ENCODE data around the gene SAC3D1. TPM values are rescaled to one million over a fixed set of nuclear protein-coding genes. Genes with fewer than 3 reads are reported as not detected.

The SAC3D1 gene
- total RNA-seq, 1 donor from 2014 or later: 5.2 TPM

DNA sequence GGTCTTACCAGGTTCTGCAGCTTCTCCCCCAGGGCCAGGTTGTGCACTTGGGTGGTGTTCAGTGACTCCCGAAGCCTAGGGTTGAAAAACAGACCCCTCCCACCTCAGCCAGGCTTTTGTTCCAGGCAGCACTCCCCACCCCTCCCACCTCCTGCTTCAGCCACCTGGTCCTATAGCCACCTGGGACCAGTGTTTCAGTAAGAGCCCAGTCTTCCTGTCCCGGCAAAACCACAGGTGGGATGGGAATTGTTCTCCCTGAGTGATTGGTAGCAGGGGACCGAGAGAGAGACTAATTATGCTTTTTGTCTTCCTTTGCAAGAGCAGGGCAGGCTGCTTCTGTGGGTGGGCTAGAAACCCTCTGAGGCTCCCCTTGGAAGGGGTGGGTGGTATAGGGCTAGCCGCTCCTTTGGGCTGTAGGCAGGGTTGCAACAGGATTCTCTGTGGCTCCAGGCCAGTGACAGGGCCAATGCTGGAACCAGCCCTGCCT lies 25.8 kb downstream of the SAC3D1 start:
- Histone ChIP-seq H3K9me3 (ENCODE audit: control insufficient read depth in 3 of 3, low read length in 3 of 3) (no peaks in the 10 kb centered on the region), H3K9ac (ENCODE audit: low read depth in 1 of 3, low read length in 3 of 3) (no peak overlapping the region), H3K4me3 (ENCODE audit: low read length in 3 of 3) (no peak overlapping the region), H3K36me3 (ENCODE audit: control insufficient read depth in 3 of 3, insufficient read depth in 3 of 3, low read length in 3 of 3) (no peaks in the 10 kb centered on the region), H3K27ac (ENCODE audit: low read depth, low read length) (no peak overlapping the region), H3K27me3 (ENCODE audit: control insufficient read depth in 3 of 3, insufficient read depth in 3 of 3, low read length in 3 of 3) (no peaks in the 10 kb centered on the region), H3K4me1 (ENCODE audit: control insufficient read depth in 3 of 3, insufficient read depth in 3 of 3, low read length in 3 of 3) (no peaks in the 10 kb centered on the region)

GRCh38 chr11:65067446-65067845 lies 26.4 kb downstream of the SAC3D1 start:
- Histone ChIP-seq H3K9me3 (ENCODE audit: control insufficient read depth in 3 of 3, low read length in 3 of 3) (no peaks in the 10 kb centered on the region), H3K9ac (ENCODE audit: low read depth in 1 of 3, low read length in 3 of 3) (no peak overlapping the region), H3K4me3 (ENCODE audit: low read length in 3 of 3) (no peak overlapping the region), H3K36me3 (ENCODE audit: control insufficient read depth in 3 of 3, insufficient read depth in 3 of 3, low read length in 3 of 3) (no peaks in the 10 kb centered on the region), H3K27me3 (ENCODE audit: control insufficient read depth in 3 of 3, insufficient read depth in 3 of 3, low read length in 3 of 3) (no peaks in the 10 kb centered on the region), H3K27ac (ENCODE audit: low read depth, low read length) (no peak overlapping the region), H3K4me1 (ENCODE audit: control insufficient read depth in 3 of 3, insufficient read depth in 3 of 3, low read length in 3 of 3) (no peaks in the 10 kb centered on the region)

GRCh38 chr11:65069217-65069616 lies 28.2 kb downstream of the SAC3D1 start:
- Histone ChIP-seq H3K9me3 (ENCODE audit: control insufficient read depth in 3 of 3, low read length in 3 of 3) (no peaks in the 10 kb centered on the region), H3K4me3 (ENCODE audit: low read length in 3 of 3) (no peak overlapping the region), H3K27me3 (ENCODE audit: control insufficient read depth in 3 of 3, insufficient read depth in 3 of 3, low read length in 3 of 3) (no peaks in the 10 kb centered on the region), H3K4me1 (ENCODE audit: control insufficient read depth in 3 of 3, insufficient read depth in 3 of 3, low read length in 3 of 3) (no peaks in the 10 kb centered on the region), H3K9ac (ENCODE audit: low read depth in 1 of 3, low read length in 3 of 3) (no peak overlapping the region), H3K27ac (ENCODE audit: low read depth, low read length) (no peak overlapping the region), H3K36me3 (ENCODE audit: control insufficient read depth in 3 of 3, insufficient read depth in 3 of 3, low read length in 3 of 3) (no peaks in the 10 kb centered on the region)

- Histone ChIP-seq H3K27ac (ENCODE audit: low read depth, low read length) (no peak overlapping the region), H3K36me3 (ENCODE audit: control insufficient read depth in 3 of 3, insufficient read depth in 3 of 3, low read length in 3 of 3) (no peaks in the 10 kb centered on the region), H3K4me3 (ENCODE audit: low read length in 3 of 3) (no peak overlapping the region)
These were observed 31.1 kb downstream of the SAC3D1 start for GRCh38 chr11:65071907-65072630.

GRCh38 chr11:65072631-65072966 lies 31.6 kb downstream of the SAC3D1 start:
- Histone ChIP-seq H3K4me3 (ENCODE audit: low read length in 3 of 3) (no peak overlapping the region), H3K36me3 (ENCODE audit: control insufficient read depth in 3 of 3, insufficient read depth in 3 of 3, low read length in 3 of 3) (no peaks in the 10 kb centered on the region), H3K27me3 (ENCODE audit: control insufficient read depth in 3 of 3, insufficient read depth in 3 of 3, low read length in 3 of 3) (no peaks in the 10 kb centered on the region), H3K4me1 (ENCODE audit: control insufficient read depth in 3 of 3, insufficient read depth in 3 of 3, low read length in 3 of 3) (no peaks in the 10 kb centered on the region), H3K27ac (ENCODE audit: low read depth, low read length) (no peak overlapping the region), H3K9me3 (ENCODE audit: control insufficient read depth in 3 of 3, low read length in 3 of 3) (no peaks in the 10 kb centered on the region), H3K9ac (ENCODE audit: low read depth in 1 of 3, low read length in 3 of 3) (no peak overlapping the region)

More at GRCh38 chr11:65071907-65072630, 31.1 kb downstream of the SAC3D1 start:
- Histone ChIP-seq H3K27me3 (ENCODE audit: control insufficient read depth in 3 of 3, insufficient read depth in 3 of 3, low read length in 3 of 3) (no peaks in the 10 kb centered on the region), H3K4me1 (ENCODE audit: control insufficient read depth in 3 of 3, insufficient read depth in 3 of 3, low read length in 3 of 3) (no peaks in the 10 kb centered on the region), H3K9me3 (ENCODE audit: control insufficient read depth in 3 of 3, low read length in 3 of 3) (no peaks in the 10 kb centered on the region), H3K9ac (ENCODE audit: low read depth in 1 of 3, low read length in 3 of 3) (no peak overlapping the region)

DNA sequence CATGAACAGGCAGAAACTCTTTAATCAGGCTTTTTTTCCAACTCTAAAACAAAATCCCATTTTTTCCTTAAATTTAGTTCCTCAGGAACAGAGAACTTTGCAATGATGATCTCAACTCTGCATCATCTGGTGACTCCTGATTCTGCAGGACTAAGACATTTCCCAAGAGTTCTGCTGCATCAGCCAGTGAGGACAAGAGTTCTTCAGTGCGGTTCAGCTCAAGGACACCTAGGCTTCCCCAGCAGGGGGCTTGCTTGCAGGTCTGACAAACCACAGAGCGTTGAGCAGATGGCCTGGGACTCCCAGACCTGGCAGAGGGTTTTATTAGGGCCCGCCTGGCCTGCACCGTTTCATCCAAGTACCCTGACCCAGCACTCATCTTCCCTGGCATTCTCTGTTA lies 36.4 kb downstream of the SAC3D1 start:
- Histone ChIP-seq H3K9me3 (ENCODE audit: control insufficient read depth in 3 of 3, low read length in 3 of 3) (no peaks in the 10 kb centered on the region), H3K36me3 (ENCODE audit: control insufficient read depth in 3 of 3, insufficient read depth in 3 of 3, low read length in 3 of 3) (no peaks in the 10 kb centered on the region), H3K4me3 (ENCODE audit: low read length in 3 of 3) (no peak overlapping the region), H3K4me1 (ENCODE audit: control insufficient read depth in 3 of 3, insufficient read depth in 3 of 3, low read length in 3 of 3) (no peaks in the 10 kb centered on the region), H3K27ac (ENCODE audit: low read depth, low read length) (no peak overlapping the region), H3K9ac (ENCODE audit: low read depth in 1 of 3, low read length in 3 of 3) (no peak overlapping the region), H3K27me3 (ENCODE audit: control insufficient read depth in 3 of 3, insufficient read depth in 3 of 3, low read length in 3 of 3) (no peaks in the 10 kb centered on the region)

GRCh38 chr11:65078151-65078550 lies 37.1 kb downstream of the SAC3D1 start:
- H3K27me3 ChIP-seq (ENCODE audit: control insufficient read depth in 3 of 3, insufficient read depth in 3 of 3, low read length in 3 of 3): no peaks in the 10 kb centered on the region
- H3K27ac ChIP-seq (ENCODE audit: low read depth, low read length): no peak overlapping the region
- peaks cover under 1 to 2% (median under 1%) of the 10 kb centered on the region in 3 donors for H3K4me1 ChIP-seq (ENCODE audit: control insufficient read depth in 3 of 3, insufficient read depth in 3 of 3, low read length in 3 of 3)
- no peak overlapping the region for H3K9ac ChIP-seq (ENCODE audit: low read depth in 1 of 3, low read length in 3 of 3)
- H3K9me3 ChIP-seq (ENCODE audit: control insufficient read depth in 3 of 3, low read length in 3 of 3): no peaks in the 10 kb centered on the region
- no peaks in the 10 kb centered on the region for H3K36me3 ChIP-seq (ENCODE audit: control insufficient read depth in 3 of 3, insufficient read depth in 3 of 3, low read length in 3 of 3)
- no peak overlapping the region for H3K4me3 ChIP-seq (ENCODE audit: low read length in 3 of 3)

GRCh38 chr11:65078786-65079342 lies 37.9 kb downstream of the SAC3D1 start:
- H3K36me3 ChIP-seq (ENCODE audit: control insufficient read depth in 3 of 3, insufficient read depth in 3 of 3, low read length in 3 of 3): no peaks in the 10 kb centered on the region
- H3K27ac ChIP-seq (ENCODE audit: low read depth, low read length): no peak overlapping the region
- H3K4me1 ChIP-seq (ENCODE audit: control insufficient read depth in 3 of 3, insufficient read depth in 3 of 3, low read length in 3 of 3): peaks cover 7 to 8% (median 8%) of the 10 kb centered on the region in 3 donors
- no peak overlapping the region for H3K9ac ChIP-seq (ENCODE audit: low read depth in 1 of 3, low read length in 3 of 3)
- no peaks in the 10 kb centered on the region for H3K27me3 ChIP-seq (ENCODE audit: control insufficient read depth in 3 of 3, insufficient read depth in 3 of 3, low read length in 3 of 3)
- H3K9me3 ChIP-seq (ENCODE audit: control insufficient read depth in 3 of 3, low read length in 3 of 3): no peaks in the 10 kb centered on the region
- no peak overlapping the region for H3K4me3 ChIP-seq (ENCODE audit: low read length in 3 of 3)

DNA sequence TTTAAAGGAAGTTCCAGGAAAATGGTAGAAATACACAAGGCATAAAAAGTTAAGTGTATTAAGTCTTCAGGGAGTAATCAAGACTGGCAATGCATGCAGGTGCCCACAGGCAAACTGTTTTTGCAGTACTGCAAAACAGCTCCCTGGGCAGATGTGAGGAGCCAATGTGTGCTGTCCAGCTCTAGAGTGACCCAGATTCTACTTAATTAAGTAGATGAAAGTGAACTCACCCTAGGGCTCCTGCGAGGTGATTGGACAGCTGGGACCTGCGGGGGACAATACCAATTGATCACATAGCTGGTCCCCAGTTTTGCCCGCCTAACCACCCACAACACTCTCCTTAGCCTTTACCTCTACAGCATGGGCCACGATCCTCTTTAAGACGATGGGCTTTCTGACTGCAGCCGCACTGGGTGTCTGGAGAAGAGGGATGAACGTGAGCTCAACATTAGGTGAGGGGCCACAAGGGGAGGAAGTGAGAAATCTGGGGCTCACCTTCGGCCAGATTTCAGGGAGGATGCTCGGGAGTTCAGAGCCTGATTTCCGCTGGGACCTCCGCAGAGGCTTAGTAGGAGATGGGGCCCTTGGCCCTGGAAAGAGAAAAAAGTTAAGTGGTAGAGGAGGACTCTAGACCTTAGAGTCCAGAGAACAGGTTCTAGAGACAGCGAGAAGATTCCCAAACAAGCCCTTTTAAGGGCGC lies 42.3 kb downstream of the SAC3D1 start:
- Histone ChIP-seq H3K4me3 (ENCODE audit: low read length in 3 of 3) (peak overlapping the region; percentile 77 to 92 (median 92)), H3K9me3 (ENCODE audit: control insufficient read depth in 3 of 3, low read length in 3 of 3) (no peaks in the 10 kb centered on the region), H3K9ac (ENCODE audit: low read depth in 1 of 3, low read length in 3 of 3) (peak overlapping the region; percentile 74 to 86 (median 86)), H3K4me1 (ENCODE audit: control insufficient read depth in 3 of 3, insufficient read depth in 3 of 3, low read length in 3 of 3) (peaks cover 20 to 23% (median 21%) of the 10 kb centered on the region in 3 donors), H3K27ac (ENCODE audit: low read depth, low read length) (peak overlapping the region; percentile 86), H3K27me3 (ENCODE audit: control insufficient read depth in 3 of 3, insufficient read depth in 3 of 3, low read length in 3 of 3) (no peaks in the 10 kb centered on the region), H3K36me3 (ENCODE audit: control insufficient read depth in 3 of 3, insufficient read depth in 3 of 3, low read length in 3 of 3) (peaks cover 25 to 28% (median 26%) of the 10 kb centered on the region in 3 donors)

All from skeletal muscle tissue (tissue), 4 donors.